Measurements from ENCODE around the gene RALBP1. TPM values are rescaled to one million over a fixed set of nuclear protein-coding genes. Genes with fewer than 3 reads are reported as not detected.

The RALBP1 gene
- polyA plus RNA-seq, 1 donor (not counting 4 experiments of a cell fraction or from before 2014, with no cell fraction given) = 47.6 TPM

DNA sequence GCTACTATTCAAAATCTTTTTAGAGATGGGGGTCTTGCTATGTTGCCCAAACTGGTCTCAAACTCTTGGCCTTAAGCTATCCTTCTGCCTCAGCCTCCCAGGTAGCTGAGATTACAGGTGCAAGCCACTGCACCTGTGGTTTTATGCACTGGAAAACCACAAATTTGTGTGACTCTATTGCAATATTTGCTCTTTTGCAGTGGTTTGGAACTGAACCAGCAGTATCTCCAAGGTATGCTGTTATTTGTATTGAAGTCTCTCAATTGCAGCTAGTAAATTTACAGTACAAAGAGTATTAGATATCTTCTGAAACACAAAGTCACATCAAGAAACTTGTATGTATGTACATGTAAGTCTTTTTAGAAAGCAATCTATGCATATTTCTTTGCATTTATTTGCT, 92.9 kb downstream of the RALBP1 start:
- H3K79me2 ChIP-seq (ENCODE audit: control insufficient read depth, insufficient read depth, low read length) = peaks cover 53% of the 10 kb centered on the region
- H3K27me3 ChIP-seq (ENCODE audit: control insufficient read depth, extremely low read depth, insufficient read depth, low read length) = no peaks in the 10 kb centered on the region
- FAIRE-seq (no peak), DNase-seq (ENCODE audit: low read depth, low spot score) (no peak)
- no peak overlapping the region for H3K4me2 ChIP-seq (ENCODE audit: control insufficient read depth, extremely low read depth, insufficient read depth, low read depth, low read length)
- dilution Hi-C loops (cut with MboI; ENCODE audit: extremely low pct_ligation_motif_present, low sequenced_read_pairs) = no loop called here
- H2AFZ ChIP-seq (ENCODE audit: control insufficient read depth, low read length) = no peak overlapping the region
- no peak overlapping the region for H3K9ac ChIP-seq (ENCODE audit: control insufficient read depth, extremely low read depth, insufficient read depth, low read length)
- no peak overlapping the region for H3K4me3 ChIP-seq (ENCODE audit: control insufficient read depth in 2 of 3, extremely low read depth in 1 of 3, insufficient read depth in 2 of 3, low read depth in 1 of 3, low read length in 3 of 3)
- no peaks in the 10 kb centered on the region for H3K9me3 ChIP-seq (ENCODE audit: control insufficient read depth, low read depth, low read length)
- peaks cover 4% of the 10 kb centered on the region for H4K20me1 ChIP-seq (ENCODE audit: control insufficient read depth, extremely low read depth, insufficient read depth, low read length)
- peaks cover 34 to 54% of the 10 kb centered on the region in 2 experiments for H3K36me3 ChIP-seq (ENCODE audit: control insufficient read depth in 2 of 2, extremely low read depth in 1 of 2, insufficient read depth in 2 of 2, low read length in 2 of 2)
- no peaks in the 10 kb centered on the region for H3K4me1 ChIP-seq (ENCODE audit: control insufficient read depth, extremely low read depth, insufficient read depth, low read length)
- H3K9me1 ChIP-seq (ENCODE audit: control insufficient read depth, extremely low read depth, insufficient read depth, low read length) = peaks cover 2% of the 10 kb centered on the region
- H3K27ac ChIP-seq (ENCODE audit: control insufficient read depth, insufficient read depth, low read length) = no peak overlapping the region
- TF ChIP-seq EZH2 (IDR thresholded peaks at IDR 0.05; ENCODE audit: low read length) = no peak
- TF ChIP-seq, protein P1, sequence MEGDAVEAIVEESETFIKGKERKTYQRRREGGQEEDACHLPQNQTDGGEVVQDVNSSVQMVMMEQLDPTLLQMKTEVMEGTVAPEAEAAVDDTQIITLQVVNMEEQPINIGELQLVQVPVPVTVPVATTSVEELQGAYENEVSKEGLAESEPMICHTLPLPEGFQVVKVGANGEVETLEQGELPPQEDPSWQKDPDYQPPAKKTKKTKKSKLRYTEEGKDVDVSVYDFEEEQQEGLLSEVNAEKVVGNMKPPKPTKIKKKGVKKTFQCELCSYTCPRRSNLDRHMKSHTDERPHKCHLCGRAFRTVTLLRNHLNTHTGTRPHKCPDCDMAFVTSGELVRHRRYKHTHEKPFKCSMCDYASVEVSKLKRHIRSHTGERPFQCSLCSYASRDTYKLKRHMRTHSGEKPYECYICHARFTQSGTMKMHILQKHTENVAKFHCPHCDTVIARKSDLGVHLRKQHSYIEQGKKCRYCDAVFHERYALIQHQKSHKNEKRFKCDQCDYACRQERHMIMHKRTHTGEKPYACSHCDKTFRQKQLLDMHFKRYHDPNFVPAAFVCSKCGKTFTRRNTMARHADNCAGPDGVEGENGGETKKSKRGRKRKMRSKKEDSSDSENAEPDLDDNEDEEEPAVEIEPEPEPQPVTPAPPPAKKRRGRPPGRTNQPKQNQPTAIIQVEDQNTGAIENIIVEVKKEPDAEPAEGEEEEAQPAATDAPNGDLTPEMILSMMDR (optimal IDR thresholded peaks at IDR 0.05 in 1 of 3, IDR thresholded peaks at IDR 0.05 in 1 of 3, conservative IDR thresholded peaks at IDR 0.05 in 1 of 3; ENCODE audit: extremely low read depth in 1 of 3, insufficient read depth in 2 of 3, low read length in 3 of 3) = no peak

DNA sequence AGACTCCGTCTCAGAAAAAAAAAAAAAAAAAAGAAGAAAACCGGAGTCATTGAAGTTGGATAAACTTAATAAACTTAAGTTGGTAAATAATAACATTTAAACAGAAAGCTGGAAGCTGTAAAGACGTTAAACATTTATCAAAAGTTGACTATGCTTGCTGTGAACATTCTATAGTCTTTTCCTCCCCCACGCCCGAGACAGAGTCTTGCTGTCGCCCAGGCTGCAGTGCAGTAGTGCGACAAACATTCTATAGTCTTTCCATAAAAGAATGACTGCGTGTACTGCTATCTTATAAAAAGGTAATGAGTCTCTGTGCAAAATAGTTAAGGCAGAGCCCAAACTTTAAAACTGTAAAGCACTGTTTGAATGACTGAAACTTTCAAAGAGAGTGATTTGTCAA, 93.9 kb downstream of the RALBP1 start:
- Histone ChIP-seq H3K27me3 (ENCODE audit: control insufficient read depth, extremely low read depth, insufficient read depth, low read length) (no peaks in the 10 kb centered on the region), H3K27ac (ENCODE audit: control insufficient read depth, insufficient read depth, low read length) (no peak overlapping the region), H3K9me3 (ENCODE audit: control insufficient read depth, low read depth, low read length) (no peaks in the 10 kb centered on the region), H4K20me1 (ENCODE audit: control insufficient read depth, extremely low read depth, insufficient read depth, low read length) (peaks cover 4% of the 10 kb centered on the region), H3K4me1 (ENCODE audit: control insufficient read depth, extremely low read depth, insufficient read depth, low read length) (no peaks in the 10 kb centered on the region), H2AFZ (ENCODE audit: control insufficient read depth, low read length) (no peak overlapping the region), H3K9ac (ENCODE audit: control insufficient read depth, extremely low read depth, insufficient read depth, low read length) (no peak overlapping the region), H3K79me2 (ENCODE audit: control insufficient read depth, insufficient read depth, low read length) (peaks cover 56% of the 10 kb centered on the region), H3K4me3 (ENCODE audit: control insufficient read depth in 2 of 3, extremely low read depth in 1 of 3, insufficient read depth in 2 of 3, low read depth in 1 of 3, low read length in 3 of 3) (no peak overlapping the region), H3K4me2 (ENCODE audit: control insufficient read depth, extremely low read depth, insufficient read depth, low read depth, low read length) (no peak overlapping the region), H3K36me3 (ENCODE audit: control insufficient read depth in 2 of 2, extremely low read depth in 1 of 2, insufficient read depth in 2 of 2, low read length in 2 of 2) (peaks cover 31 to 53% of the 10 kb centered on the region in 2 experiments), H3K9me1 (ENCODE audit: control insufficient read depth, extremely low read depth, insufficient read depth, low read length) (peaks cover 2% of the 10 kb centered on the region)
- TF ChIP-seq EZH2 (IDR thresholded peaks at IDR 0.05; ENCODE audit: low read length) = no peak
- TF ChIP-seq, protein P1 (optimal IDR thresholded peaks at IDR 0.05 in 1 of 3, IDR thresholded peaks at IDR 0.05 in 1 of 3, conservative IDR thresholded peaks at IDR 0.05 in 1 of 3; ENCODE audit: extremely low read depth in 1 of 3, insufficient read depth in 2 of 3, low read length in 3 of 3) = no peak
- dilution Hi-C loops (cut with MboI; ENCODE audit: extremely low pct_ligation_motif_present, low sequenced_read_pairs) = no loop called here
- no peak for DNase-seq (ENCODE audit: low read depth, low spot score)
- FAIRE-seq = no peak
